IPS-20b (cell line): ENCODE data around the gene TRAF7.
"Not testable (repeated sequence)": the region's sequence is repeated elsewhere in the genome, so short reads cannot be mapped to it uniquely, and the experiment has no call there.

ENCODE experiments used
- H3K27ac ChIP-seq: one replicate; pipeline ENCODE4 v1.5.1; 2013; ENCODE audit warnings: low read length
- H3K27me3 ChIP-seq: 2 replicates; pipeline ENCODE4 v1.6.1; 2013; ENCODE audit warnings: mild to moderate bottlenecking, low read length, inconsistent platforms; ENCODE audit not compliant: insufficient read depth
- H3K36me3 ChIP-seq: 2 replicates; pipeline ENCODE4 v1.6.1; 2013; ENCODE audit warnings: low read depth, mild to moderate bottlenecking, inconsistent platforms, low read length, moderate library complexity; ENCODE audit not compliant: insufficient read depth
- H3K4me1 ChIP-seq: 2 replicates; pipeline ENCODE4 v1.6.1; 2013; ENCODE audit warnings: mild to moderate bottlenecking, control low read depth, inconsistent platforms, low read length, moderate library complexity; ENCODE audit not compliant: insufficient read depth
- H3K4me3 ChIP-seq: 2 replicates; pipeline ENCODE4 v1.5.1; 2013; ENCODE audit warnings: mild to moderate bottlenecking, low read length, inconsistent platforms
- H3K9ac ChIP-seq: 2 replicates; pipeline ENCODE4 v1.6.1; 2013; ENCODE audit warnings: low read depth, mild to moderate bottlenecking, inconsistent platforms, low read length, moderate library complexity
- H3K9me3 ChIP-seq: 2 replicates; pipeline ENCODE4 v1.6.1; 2013; ENCODE audit warnings: mild to moderate bottlenecking, low read depth, low read length, inconsistent platforms; ENCODE audit not compliant: insufficient read depth

TRAF7 gene

DNA sequence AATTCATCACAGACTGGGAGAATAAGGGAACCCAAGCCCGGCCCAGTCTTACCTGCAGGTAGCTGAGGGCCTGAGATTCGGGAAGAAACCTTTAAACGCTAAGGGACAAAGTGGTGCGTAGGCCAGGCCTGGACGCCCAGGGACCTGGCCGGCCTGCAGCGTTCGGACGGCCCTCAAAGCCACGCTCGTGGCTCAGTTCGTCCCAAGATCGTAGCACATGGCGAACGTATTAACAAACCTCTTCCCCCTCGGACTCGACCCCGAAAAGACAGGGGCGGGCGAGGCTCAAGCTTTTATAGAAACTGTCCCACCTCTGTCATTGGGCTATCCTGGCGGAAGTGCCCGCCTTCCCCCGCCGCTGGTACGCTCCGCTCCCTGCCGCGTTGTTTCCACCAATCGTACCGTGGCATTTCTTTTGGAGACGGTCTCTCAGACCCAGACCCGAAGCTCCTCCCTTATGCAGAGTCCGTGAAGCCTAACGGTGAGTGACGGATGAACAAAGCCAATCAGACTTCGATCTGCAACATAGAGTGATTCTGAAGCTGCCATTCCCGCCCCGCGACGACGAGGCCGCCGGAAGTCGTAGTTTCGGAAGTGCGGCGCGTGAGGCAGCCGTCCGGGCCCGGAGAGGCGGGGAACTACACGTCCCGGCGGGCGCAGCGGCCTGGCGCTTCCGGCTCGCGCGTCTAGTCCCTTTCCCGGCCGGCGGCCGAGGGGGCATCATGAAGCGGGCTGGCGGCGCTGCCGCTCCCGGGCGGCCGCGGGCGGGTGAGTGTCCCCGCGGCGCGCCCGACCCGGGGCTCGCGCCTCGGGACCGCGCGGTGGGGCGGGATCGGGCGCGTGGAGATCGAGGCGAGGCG, at the start of gene TRAF7:
Gene TRAF7, plus strand, starts transcription at position 692 of the 860 bp plus-strand sequence. CDS start 8,139 bp downstream, outside the sequence.
- peaks cover 53% of the 10 kb centered on the region for H3K36me3 ChIP-seq
- H3K27ac ChIP-seq = peak within 1 kb of the TSS; percentile 31
- peaks cover 14% of the 10 kb centered on the region for H3K4me1 ChIP-seq
- H3K9me3 ChIP-seq = no peaks in the 10 kb centered on the region
- peak within 1 kb of the TSS; percentile 97 for H3K9ac ChIP-seq
- peak within 1 kb of the TSS; percentile 100 for H3K4me3 ChIP-seq
- no peaks in the 10 kb centered on the region; the same call in 1 of the 2 replicates for H3K27me3 ChIP-seq

DNA sequence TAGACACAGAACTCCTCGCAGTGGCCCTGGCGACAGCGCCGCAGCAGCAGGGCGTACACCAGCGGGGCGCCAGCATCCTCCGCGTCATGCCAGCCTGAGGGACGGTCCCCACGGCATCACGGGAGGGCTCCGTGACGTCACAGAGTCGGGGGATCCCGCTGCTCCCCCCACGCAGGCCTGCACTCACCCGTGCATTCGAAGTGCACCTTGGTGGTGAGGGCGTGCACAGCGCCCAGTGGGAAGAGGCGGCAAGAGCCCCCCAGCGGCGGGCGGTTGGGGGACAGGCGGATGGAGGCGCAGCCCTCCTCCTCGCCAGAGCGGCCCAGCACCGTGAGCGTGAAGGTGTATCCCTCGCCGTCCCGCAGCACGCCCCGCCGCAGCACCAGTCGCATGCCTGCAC, 49.4 kb upstream of the TRAF7 start:
- not testable (repeated sequence) for H3K27me3 ChIP-seq, H3K4me3 ChIP-seq, H3K27ac ChIP-seq, H3K36me3 ChIP-seq, H3K4me1 ChIP-seq, H3K9ac ChIP-seq, H3K9me3 ChIP-seq

DNA sequence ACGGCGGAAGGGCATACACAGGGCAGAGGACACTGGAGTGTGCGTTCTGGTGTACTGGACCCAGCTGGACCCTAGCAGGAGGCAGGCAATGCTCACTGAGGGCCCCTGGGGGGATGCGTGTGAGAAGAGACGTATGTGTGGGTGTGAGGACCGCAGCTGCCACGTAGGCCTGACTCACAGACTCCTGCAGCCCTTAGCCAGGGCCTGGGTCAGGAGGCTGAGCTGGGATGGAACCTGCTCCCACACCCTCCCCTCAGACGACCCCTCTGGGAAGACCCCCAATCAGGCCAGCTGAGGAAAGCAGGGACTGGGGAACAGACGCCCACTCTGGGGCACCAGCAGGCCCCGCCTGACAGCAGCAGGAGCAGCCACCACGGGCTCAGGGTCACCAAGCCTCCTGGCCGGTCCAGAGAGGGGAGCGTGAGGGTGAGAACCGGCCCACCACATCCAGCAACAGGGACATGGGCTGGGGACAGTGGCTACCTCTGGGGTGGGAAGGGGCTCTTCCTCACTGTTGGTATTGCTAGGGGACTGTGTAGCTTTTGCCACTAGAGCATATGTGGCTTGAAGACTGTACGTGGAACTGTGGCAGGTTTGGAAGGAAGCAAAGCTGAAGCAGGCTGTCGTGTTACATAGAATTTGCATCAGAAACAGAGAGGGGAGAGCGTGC, 48.3 kb upstream of the TRAF7 start:
- H3K27ac ChIP-seq, H3K27me3 ChIP-seq, H3K9me3 ChIP-seq, H3K9ac ChIP-seq, H3K4me1 ChIP-seq, H3K4me3 ChIP-seq, H3K36me3 ChIP-seq: not testable (repeated sequence)

DNA sequence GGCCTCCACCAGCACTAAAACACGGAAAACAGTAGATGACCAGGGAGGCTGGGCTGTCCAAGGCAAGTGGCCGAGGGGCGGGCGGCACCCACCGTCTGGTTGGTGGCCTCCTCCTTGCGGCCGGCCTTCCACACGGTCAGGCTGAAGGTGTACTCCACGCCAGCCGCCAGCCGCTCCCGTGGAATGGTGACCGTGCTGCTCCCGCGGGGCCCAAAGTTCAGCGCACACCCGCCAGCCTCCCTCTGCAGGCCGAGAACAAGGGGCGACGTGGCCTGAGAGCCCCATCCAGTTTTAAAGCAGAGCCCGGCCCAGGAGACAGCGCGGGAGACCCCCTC, 47.8 kb upstream of the TRAF7 start:
- not testable (repeated sequence) for H3K36me3 ChIP-seq, H3K27me3 ChIP-seq, H3K27ac ChIP-seq

DNA sequence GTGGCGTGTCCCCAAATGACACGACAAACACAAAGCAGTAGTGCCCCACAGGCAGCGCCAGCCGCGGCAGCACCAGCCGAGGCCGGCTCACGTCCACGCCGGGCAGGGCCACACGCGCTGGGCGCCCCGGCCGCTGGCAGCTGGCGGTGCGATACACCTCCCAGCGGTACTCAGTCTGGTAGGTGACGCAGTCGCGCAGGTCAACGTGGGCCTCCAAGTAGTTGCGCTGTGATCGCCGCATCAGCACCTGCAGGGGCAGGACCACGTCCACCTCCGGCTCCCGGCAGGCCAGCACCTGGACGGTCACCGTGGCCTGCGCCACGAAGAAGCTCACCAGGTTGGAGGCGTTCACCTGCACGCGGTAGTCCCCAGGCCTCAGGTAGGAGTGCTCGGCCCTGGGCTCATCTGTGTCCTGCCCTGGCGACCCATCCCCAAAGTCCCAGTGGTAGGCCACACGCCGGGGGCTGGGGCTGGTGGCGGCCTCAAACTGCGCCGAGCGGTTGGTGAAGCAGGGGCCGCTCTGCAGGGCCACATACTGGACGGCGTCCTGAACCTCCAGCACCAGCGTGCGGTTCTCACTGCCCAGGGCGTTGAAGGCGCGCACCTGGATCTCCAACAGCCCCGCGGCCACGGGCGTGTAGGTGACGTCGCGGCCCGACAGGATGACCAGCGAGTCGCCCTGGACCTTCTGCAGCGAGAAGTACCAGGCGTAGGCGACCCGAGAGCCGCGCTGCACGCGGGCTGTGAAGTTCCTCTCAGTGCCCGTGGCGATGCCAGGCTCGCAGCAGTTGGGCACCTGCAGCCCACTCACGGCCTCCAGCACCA, 46.9 kb upstream of the TRAF7 start:
- not testable (repeated sequence) for H3K4me3 ChIP-seq, H3K36me3 ChIP-seq, H3K9ac ChIP-seq, H3K4me1 ChIP-seq, H3K27me3 ChIP-seq, H3K9me3 ChIP-seq, H3K27ac ChIP-seq

More for the DNA sequence above, 47.8 kb upstream of the TRAF7 start:
- H3K9ac ChIP-seq, H3K4me1 ChIP-seq, H3K4me3 ChIP-seq, H3K9me3 ChIP-seq: not testable (repeated sequence)

DNA sequence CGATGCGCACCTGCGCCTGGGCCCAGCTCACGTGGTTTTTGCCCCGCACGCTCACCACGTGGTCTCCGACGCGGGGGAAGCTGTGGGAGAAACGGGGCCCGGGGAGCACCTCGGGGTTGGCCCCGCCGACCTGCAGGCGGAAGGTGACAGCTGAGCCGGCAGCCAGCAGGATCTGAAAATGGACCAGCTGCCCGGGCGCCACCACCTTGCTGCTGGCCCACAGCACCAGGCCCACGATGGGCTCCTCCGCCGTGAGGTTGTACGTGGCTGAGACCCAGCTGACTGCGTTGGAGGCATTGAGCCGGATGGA, 46.4 kb upstream of the TRAF7 start:
- H3K9me3 ChIP-seq, H3K27ac ChIP-seq, H3K27me3 ChIP-seq, H3K4me3 ChIP-seq, H3K36me3 ChIP-seq, H3K4me1 ChIP-seq, H3K9ac ChIP-seq: not testable (repeated sequence)

DNA sequence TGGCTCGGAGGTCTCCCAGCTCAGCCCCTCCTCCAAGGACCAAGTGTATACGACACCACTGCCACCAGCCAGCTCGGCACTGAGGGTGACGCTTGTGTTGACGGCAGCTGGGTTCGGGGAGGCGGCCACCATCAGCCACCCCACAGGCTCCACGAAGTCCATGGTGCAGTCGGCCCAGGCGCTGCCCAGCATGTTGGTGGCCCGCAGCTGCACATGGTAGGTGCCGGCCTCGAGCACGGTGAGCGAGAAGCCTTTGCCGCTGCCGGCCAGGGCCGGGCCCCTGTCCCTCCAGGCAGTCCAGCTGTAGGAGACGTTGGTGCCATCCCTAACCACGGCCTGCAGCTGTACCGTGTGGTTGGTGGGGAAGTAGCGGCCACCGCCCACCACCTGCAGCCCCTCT, 45.7 kb upstream of the TRAF7 start:
- H3K27ac ChIP-seq, H3K4me3 ChIP-seq: not testable (repeated sequence)

DNA sequence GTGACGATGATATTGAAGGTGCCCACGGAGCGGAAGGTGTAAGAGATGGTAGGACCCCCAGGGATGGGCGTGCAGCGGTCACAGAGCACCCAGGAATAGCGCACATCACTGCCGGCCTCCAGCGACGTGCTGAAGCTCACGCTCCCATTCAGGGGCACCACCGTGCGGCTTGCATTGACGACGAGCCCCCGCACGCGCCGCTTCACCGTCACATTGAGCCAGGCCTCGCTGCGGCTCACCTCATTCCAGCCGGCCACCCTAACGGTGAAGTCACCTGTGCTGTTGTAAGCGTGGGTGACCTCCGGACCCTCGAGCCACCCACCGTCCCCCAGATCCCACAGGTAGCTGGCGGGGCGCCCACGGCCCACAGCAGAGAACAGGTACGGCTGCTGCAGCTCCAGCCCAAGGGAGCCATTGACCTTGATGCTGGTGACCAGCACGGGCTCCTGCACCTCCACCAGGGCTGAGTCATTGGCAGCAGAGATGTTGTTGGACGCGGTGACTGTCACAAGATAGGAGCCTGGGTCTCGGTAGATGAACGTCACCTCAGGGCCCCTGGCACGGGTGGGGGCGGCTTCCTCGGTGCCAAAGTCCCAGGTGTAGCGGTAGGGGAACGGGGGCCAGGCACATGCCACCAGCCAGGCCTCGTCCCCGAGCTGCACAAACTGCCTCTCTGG, 45.1 kb upstream of the TRAF7 start:
- not testable (repeated sequence) for H3K9ac ChIP-seq

More for the DNA sequence above, 45.7 kb upstream of the TRAF7 start:
- H3K27me3 ChIP-seq, H3K36me3 ChIP-seq, H3K9ac ChIP-seq, H3K9me3 ChIP-seq, H3K4me1 ChIP-seq: not testable (repeated sequence)

DNA sequence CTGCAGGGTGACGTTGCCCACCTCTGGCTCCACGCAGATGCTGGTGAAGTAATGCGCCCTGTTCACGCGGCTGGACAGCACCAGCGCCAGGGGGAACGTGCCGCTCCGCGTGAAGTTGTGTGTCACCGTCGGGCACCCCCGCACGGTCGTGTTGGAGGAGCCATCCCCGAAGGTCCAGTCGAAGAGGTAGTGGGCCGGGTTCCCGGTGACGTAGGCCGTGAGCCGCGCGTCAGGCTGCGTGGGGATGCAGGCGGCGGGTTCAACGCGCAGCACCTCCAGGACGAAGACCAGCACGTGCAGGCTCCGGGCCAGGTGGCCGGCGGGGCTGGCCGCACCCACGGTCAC, 44.6 kb upstream of the TRAF7 start:
- H3K27me3 ChIP-seq, H3K9me3 ChIP-seq, H3K9ac ChIP-seq, H3K4me1 ChIP-seq, H3K27ac ChIP-seq, H3K36me3 ChIP-seq, H3K4me3 ChIP-seq: not testable (repeated sequence)

More for the DNA sequence above, 45.1 kb upstream of the TRAF7 start:
- not testable (repeated sequence) for H3K36me3 ChIP-seq, H3K4me3 ChIP-seq, H3K9me3 ChIP-seq, H3K4me1 ChIP-seq, H3K27me3 ChIP-seq, H3K27ac ChIP-seq

DNA sequence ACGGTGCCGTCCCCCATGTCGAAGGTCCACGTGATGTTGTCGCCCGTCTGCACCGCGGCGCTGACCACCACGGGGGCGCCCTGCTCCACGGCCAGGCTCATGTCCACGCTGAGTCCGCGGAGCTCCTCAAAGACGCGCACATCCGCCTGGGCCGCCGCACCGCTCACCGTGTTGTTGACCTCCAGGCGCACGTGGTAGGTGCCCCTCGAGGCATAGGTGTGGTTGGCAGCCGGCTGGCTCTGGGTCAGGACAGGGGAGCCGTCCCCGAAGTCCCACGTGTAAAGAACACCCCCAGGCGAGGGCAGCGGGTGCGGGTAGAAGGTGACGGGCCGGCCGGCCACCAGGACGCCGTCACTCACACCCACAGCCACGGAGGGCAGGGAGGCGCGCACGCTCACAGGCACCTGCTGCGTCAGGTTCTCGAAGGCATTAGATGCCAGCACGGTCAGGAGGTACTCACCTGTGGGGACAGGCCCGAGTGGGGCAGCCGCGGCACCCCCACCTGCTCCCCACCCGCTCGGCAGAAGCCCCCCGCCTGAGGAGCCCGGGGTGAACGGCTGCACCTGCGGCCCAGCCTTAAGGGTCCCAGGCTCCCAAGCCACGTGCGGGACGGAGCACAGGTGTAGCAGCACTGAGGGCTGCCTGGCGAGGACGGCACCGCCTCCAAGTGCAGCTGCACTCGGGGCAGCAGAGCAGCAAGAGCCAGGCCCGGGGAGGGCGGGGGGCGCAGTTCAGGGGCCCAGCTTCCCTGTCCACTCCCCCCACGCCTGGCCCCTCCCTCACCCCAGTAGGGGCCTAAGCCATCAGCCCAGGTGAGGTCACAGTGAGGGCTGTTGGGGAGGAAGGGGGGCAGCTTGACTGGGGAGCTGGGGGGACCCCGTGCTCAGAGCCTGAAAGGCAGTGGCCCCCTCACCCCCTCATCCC, 43.9 kb upstream of the TRAF7 start:
- not testable (repeated sequence) for H3K27ac ChIP-seq, H3K27me3 ChIP-seq, H3K9ac ChIP-seq, H3K4me3 ChIP-seq, H3K36me3 ChIP-seq, H3K4me1 ChIP-seq, H3K9me3 ChIP-seq

DNA sequence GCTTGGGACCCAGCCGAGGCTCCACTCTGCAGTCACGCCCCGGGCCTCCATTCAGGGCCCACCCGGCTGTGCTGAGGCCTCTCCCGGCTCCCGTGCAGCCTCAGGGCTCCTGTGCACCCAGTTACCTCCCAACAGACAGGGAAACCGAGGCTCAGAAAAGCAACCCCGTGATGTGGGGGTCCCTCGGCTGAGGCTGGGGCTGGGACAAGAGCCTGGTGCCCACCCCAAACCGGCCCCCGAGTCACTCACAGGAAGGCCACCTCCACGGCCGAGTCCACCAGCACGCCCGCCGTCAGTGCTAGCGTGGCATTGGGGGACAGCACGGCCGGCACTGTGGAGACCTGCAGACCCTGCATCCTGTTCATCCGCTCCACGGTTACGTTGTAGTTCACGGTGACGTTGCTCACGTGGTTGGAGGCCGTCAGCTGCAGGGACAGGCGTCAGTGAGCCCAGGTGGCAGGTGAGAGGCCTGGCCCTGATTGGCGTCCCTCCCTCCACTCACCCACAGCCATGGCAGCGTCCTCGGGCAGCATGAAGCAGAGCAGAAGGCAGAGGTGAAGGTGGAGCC, 43.0 kb upstream of the TRAF7 start:
- not testable (repeated sequence) for H3K27me3 ChIP-seq, H3K9ac ChIP-seq, H3K36me3 ChIP-seq, H3K9me3 ChIP-seq, H3K4me3 ChIP-seq, H3K4me1 ChIP-seq, H3K27ac ChIP-seq
